LNCaP clone FGC (cell line): ENCODE data around the gene CTPS1.

Source experiments
- DNase-seq: peaks from one replicate; pipeline ENCODE4 v3.0.0-alpha.2; 2011; ENCODE audit warnings: low read depth
- H3K4me3 ChIP-seq: 2 replicates; pipeline ENCODE4 v1.5.1; 2011; ENCODE audit warnings: mild to moderate bottlenecking, low read depth, low read length, control low read depth
- TF ChIP-seq, protein P1 (sequence below): IDR thresholded peaks from 2 replicates; pipeline ENCODE4 v1.5.1; 2012; ENCODE audit warnings: mild to moderate bottlenecking; ENCODE audit not compliant: control insufficient read depth, insufficient read depth; ENCODE audit errors: extremely low read depth

The CTPS1 gene

DNA sequence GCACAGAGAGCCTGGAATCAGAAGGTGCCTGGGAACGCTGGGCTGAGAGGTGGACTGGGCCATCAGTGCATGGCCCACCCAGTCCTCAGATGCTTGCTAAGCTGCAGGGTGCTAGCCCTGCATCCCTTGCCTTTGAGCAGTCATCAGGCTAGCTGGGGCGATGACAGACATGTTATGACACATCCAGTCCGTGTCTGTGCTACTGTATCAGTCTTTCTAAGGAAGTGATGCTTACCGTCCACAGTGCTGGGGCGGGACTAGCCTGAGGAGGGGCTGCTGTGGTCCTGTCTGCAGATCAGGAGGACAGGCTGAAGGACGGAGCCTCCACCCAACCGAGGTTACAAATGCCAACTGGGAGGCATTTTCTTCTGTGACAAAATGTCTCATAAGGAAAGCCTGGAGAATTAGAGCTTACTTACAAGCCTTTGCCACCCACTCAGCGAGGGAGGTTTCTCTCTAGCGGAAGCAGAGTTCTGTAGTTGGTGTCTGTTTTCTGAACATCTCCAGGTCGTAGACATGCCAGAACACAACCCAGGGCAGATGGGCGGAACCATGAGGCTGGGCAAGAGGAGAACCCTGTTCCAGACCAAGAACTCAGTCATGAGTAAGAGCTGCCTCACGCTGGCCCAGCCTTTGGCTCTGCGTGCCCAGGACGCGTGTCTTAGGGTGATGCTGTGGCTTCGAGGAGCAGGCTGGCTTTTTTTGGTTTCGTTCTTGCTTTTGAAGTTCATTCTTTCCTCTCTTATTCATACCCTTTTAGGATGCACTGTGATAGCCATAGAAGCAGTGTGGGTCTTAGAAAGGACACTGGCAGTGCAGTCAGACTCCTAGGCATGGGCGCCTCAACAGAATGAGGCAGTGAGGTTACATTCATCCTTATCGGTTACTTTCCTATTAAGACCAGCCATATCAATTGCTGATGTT lies 27.7 kb downstream of the CTPS1 start:
- TF ChIP-seq, protein P1, sequence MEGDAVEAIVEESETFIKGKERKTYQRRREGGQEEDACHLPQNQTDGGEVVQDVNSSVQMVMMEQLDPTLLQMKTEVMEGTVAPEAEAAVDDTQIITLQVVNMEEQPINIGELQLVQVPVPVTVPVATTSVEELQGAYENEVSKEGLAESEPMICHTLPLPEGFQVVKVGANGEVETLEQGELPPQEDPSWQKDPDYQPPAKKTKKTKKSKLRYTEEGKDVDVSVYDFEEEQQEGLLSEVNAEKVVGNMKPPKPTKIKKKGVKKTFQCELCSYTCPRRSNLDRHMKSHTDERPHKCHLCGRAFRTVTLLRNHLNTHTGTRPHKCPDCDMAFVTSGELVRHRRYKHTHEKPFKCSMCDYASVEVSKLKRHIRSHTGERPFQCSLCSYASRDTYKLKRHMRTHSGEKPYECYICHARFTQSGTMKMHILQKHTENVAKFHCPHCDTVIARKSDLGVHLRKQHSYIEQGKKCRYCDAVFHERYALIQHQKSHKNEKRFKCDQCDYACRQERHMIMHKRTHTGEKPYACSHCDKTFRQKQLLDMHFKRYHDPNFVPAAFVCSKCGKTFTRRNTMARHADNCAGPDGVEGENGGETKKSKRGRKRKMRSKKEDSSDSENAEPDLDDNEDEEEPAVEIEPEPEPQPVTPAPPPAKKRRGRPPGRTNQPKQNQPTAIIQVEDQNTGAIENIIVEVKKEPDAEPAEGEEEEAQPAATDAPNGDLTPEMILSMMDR, result no peak
- no peak overlapping the region for H3K4me3 ChIP-seq
- no peak for DNase-seq

DNA sequence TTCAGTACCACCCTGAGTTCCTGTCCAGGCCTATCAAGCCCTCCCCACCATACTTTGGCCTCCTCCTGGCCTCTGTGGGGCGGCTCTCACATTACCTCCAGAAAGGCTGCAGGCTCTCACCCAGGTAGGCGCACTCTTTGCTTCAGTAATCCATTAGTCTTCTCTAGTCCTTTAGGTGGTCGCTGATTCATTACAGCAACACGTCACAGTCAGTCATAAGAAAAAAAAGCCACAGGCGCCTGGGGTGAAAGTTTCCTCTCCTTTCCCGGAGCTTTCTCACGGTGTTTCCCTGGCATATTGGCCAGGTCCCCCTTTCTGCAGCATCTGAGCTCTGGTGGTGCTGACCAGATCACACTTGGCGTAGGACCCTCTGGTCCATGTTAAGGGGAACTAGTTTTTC lies 30.0 kb downstream of the CTPS1 start:
- DNase-seq, result no peak
- TF ChIP-seq, protein P1, result no peak
- H3K4me3 ChIP-seq, result no peak overlapping the region

DNA sequence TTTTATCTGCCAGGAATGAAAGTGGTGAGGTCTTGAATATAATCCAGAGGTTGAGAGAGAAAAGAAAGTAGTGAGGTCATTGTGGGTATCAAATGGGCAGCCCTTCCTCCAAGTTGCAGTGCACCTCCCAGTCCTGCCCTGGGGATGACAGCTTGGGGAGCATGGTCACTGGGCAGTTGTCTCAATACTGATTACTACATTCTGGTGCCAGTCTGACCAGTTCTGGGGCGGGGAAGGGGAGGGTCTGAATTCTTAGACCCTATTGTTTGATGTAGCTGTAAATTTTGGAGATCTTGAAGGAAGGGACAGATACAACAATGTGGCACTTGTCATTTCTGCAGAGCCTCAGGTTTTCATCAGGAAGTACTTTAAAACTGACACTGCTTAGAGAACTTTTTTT lies 30.8 kb downstream of the CTPS1 start:
- TF ChIP-seq, protein P1, result no peak
- no peak for DNase-seq
- H3K4me3 ChIP-seq, result no peak overlapping the region

DNA sequence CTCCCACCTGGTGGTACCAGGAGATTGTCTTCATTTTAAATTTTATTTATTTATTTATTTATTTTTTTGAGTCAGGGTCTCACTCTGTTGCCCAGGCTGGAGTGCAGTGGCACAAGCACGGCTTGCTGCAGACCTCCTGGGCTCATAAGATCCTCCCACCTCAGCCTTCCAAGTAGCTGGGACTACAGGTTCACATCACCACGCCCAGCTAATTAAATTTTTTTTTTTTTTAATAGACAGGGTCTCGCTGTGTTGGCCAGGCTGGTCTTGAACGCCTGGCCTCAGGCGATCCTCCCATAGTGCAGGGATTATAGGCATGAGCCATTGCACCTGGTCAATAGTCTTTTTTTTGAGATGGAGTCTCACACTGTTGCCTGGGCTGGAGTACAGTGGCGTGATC lies 33.5 kb downstream of the CTPS1 start:
- TF ChIP-seq, protein P1, result no peak
- no peak overlapping the region for H3K4me3 ChIP-seq
- DNase-seq, result no peak

DNA sequence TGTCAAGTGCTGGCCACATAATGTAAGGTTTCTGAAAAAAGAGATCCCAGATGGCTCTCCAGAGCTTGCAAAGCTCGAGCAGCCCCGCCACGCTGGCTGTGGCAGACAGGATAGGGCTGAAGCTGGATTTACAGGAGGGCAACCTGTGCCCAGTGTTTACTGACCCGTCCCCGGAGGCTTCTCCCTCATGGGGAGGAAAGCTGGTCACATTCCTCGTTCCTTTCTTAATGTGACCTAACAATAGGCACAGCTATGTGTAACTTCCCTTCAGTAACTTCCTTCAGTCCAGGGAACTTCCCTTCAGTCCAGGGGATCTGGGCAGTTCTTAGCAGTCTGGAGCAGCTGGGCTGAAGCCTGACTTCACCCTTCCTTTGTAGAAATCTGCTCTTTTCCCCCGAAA lies 34.3 kb downstream of the CTPS1 start:
- TF ChIP-seq, protein P1, result no peak
- no peak for DNase-seq
- no peak overlapping the region for H3K4me3 ChIP-seq

DNA sequence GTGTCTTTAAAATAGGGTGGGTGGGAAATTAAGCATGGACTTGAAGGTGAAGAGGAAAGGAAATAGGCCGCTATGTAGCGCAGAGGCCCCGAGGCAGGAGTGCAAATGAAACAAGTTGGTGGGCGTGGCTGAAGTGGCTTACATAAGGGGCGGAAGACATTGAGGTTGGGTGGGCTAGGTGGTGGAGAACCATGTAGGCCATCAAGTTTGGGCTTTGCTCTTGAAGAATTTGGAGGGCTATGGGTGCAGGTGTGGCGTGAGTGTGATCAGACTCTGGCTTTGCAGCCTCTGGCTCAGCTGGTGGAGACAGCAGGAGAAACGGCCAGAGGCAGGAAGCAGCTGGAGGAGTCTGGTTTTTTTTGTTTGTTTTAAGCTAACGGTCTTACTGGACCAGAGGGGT lies 35.4 kb downstream of the CTPS1 start:
- no peak overlapping the region for H3K4me3 ChIP-seq
- no peak for DNase-seq
- TF ChIP-seq, protein P1, result no peak
